ENCODE results near the gene CDH8. TPM values are rescaled to one million over a fixed set of nuclear protein-coding genes. Genes with fewer than 3 reads are reported as not detected.

Gene CDH8
- total and polyA plus RNA-seq, 2 donors (not counting 3 experiments of a cell fraction or from before 2014, with no cell fraction given) = not detected

DNA sequence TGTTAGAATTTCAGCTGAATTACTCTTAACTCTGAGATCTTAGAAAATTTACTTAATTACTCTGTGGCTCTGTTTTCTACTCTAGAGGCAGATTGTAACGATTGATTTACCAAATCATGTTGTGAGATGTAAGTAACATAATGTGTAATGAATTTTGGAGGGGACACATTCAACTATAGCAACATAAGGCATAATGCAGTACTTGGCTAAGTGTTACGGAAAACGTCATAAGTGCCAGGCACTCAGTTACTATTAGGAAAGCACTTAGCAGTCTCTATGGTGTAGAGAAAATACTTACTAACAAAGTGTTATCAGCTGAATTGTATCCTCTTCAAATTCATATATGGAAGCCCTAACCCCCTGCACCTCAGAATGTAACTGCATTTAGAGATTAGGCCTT, 40.6 kb upstream of the CDH8 start:
- BruUV-seq (replicated peaks) = no TSS peak
- ChIA-PET POLR2A (no interaction called here), CTCF (no interaction called here)
- TF ChIP-seq JUN (IDR thresholded peaks at IDR 0.05; ENCODE audit: borderline replicate concordance, insufficient read depth, insufficient read length, low read depth) (no peak), GATA2 (IDR thresholded peaks at IDR 0.05; ENCODE audit: insufficient read depth, insufficient read length, low read depth, low read length) (no peak), MYC (IDR thresholded peaks at IDR 0.05; ENCODE audit: low read depth, low read length) (no peak), EZH2 (IDR thresholded peaks at IDR 0.05; ENCODE audit: borderline replicate concordance, low read depth, low read length, severe bottlenecking) (no peak), MAX (IDR thresholded peaks at IDR 0.05; ENCODE audit: insufficient read depth, insufficient read length) (no peak), POLR2A (IDR thresholded peaks at IDR 0.05; ENCODE audit: low read depth, low read length) (no peak), FOS (IDR thresholded peaks at IDR 0.05; ENCODE audit: borderline replicate concordance, insufficient read depth, low read length) (no peak), POLR2AphosphoS5 (IDR thresholded peaks at IDR 0.05; ENCODE audit: insufficient read depth, low read depth, low read length) (no peak)
- TF ChIP-seq, protein P1, sequence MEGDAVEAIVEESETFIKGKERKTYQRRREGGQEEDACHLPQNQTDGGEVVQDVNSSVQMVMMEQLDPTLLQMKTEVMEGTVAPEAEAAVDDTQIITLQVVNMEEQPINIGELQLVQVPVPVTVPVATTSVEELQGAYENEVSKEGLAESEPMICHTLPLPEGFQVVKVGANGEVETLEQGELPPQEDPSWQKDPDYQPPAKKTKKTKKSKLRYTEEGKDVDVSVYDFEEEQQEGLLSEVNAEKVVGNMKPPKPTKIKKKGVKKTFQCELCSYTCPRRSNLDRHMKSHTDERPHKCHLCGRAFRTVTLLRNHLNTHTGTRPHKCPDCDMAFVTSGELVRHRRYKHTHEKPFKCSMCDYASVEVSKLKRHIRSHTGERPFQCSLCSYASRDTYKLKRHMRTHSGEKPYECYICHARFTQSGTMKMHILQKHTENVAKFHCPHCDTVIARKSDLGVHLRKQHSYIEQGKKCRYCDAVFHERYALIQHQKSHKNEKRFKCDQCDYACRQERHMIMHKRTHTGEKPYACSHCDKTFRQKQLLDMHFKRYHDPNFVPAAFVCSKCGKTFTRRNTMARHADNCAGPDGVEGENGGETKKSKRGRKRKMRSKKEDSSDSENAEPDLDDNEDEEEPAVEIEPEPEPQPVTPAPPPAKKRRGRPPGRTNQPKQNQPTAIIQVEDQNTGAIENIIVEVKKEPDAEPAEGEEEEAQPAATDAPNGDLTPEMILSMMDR (IDR thresholded peaks at IDR 0.05; ENCODE audit: extremely low read depth in 1 of 2, insufficient read depth in 1 of 2, low read depth in 1 of 2, low read length in 2 of 2) = no peak
- H3K4me2 ChIP-seq (ENCODE audit: insufficient read depth, low read length) = no peak overlapping the region
- no peaks in the 10 kb centered on the region for H3K9me1 ChIP-seq (replicated peaks; ENCODE audit: control insufficient read depth, extremely low read depth, insufficient read depth, low read length)
- no peak overlapping the region for H2AFZ ChIP-seq (ENCODE audit: low read depth, low read length)
- H3K79me2 ChIP-seq (ENCODE audit: control insufficient read depth, insufficient read depth, low read length) = no peaks in the 10 kb centered on the region
- H3K4me3 ChIP-seq (replicated peaks in 1 of 3; ENCODE audit: insufficient read depth in 1 of 3, low read depth in 1 of 3, low read length in 3 of 3) = no peak overlapping the region
- no peaks in the 10 kb centered on the region for H4K20me1 ChIP-seq (replicated peaks; ENCODE audit: control insufficient read depth, extremely low read depth, insufficient read depth, low read length)
- intact Hi-C loops (cut with micrococcal nuclease) = no loop called here
- H3K36me3 ChIP-seq (ENCODE audit: control insufficient read depth in 2 of 2, extremely low read depth in 1 of 2, insufficient read depth in 2 of 2, low read length in 2 of 2) = no peaks in the 10 kb centered on the region
- FAIRE-seq = no peak
- no peaks in the 10 kb centered on the region for H3K27me3 ChIP-seq (ENCODE audit: control insufficient read depth in 2 of 2, insufficient read depth in 2 of 2, low read length in 2 of 2)
- no peak for DNase-seq (ENCODE audit: low read depth, low spot score)
- no peak overlapping the region for H3K27ac ChIP-seq (ENCODE audit: insufficient read depth, low read depth, low read length)
- dilution Hi-C loops (cut with MboI; ENCODE audit: extremely low pct_ligation_motif_present, low sequenced_read_pairs) = no loop called here
- peaks cover 6% of the 10 kb centered on the region for H3K9me3 ChIP-seq (replicated peaks; ENCODE audit: control insufficient read depth, insufficient read depth, low read length)
- no peaks in the 10 kb centered on the region for H3K4me1 ChIP-seq (ENCODE audit: control insufficient read depth, extremely low read depth, insufficient read depth, low read length)
- H3K9ac ChIP-seq (replicated peaks; ENCODE audit: extremely low read depth, insufficient read depth, low read length) = no peak overlapping the region
